Skin epidermis (tissue), 12 donors: ENCODE results near the gene TSPEAR.
"Not testable (repeated sequence)": the region's sequence is repeated elsewhere in the genome, so short reads cannot be mapped to it uniquely, and the experiment has no call there.

ENCODE experiments used
- H3K27ac ChIP-seq, 21 experiments: fragments of 200-600 bp; sonication (generic) in 11 of 21; one replicate each; pipeline ENCODE4 v1.5.0; 2020; ENCODE audit warnings: mild to moderate bottlenecking in 3 of 21, inconsistent platforms in 2 of 21, moderate library complexity in 2 of 21
- H3K4me3 ChIP-seq, 7 experiments: fragments of 200-600 bp; sonication (generic) in 2 of 7; one replicate each; pipeline ENCODE4 v1.5.0; 2020; ENCODE audit warnings: inconsistent platforms in 2 of 7, mild to moderate bottlenecking in 2 of 7, moderate library complexity in 1 of 7

Gene TSPEAR

GRCh38 chr21:44599264-44600029 is 111.9 kb downstream of the TSPEAR start:
- no peak overlapping the region for H3K27ac ChIP-seq
- no peak overlapping the region for H3K4me3 ChIP-seq

- no peak overlapping the region for H3K27ac ChIP-seq
- no peak overlapping the region for H3K4me3 ChIP-seq
These were observed 113.3 kb downstream of the TSPEAR start for GRCh38 chr21:44598061-44598460.

- Histone ChIP-seq H3K27ac (no peak overlapping the region), H3K4me3 (no peak overlapping the region)
These were observed 115.2 kb downstream of the TSPEAR start for GRCh38 chr21:44596068-44596725.

GRCh38 chr21:44595524-44595923 is 115.8 kb downstream of the TSPEAR start:
- Histone ChIP-seq H3K4me3 (no peak overlapping the region), H3K27ac (no peak overlapping the region)

- Histone ChIP-seq H3K27ac (no peak overlapping the region), H3K4me3 (no peak overlapping the region)
These were observed 116.9 kb downstream of the TSPEAR start for GRCh38 chr21:44594406-44594916.

- Histone ChIP-seq H3K4me3 (no peak overlapping the region), H3K27ac (no peak overlapping the region)
These were observed 117.6 kb downstream of the TSPEAR start for GRCh38 chr21:44593598-44594405.

GRCh38 chr21:44592446-44593311 is 118.7 kb downstream of the TSPEAR start, which contains the start of gene KRTAP10-6:
Gene KRTAP10-6, minus strand, starts transcription at chr21:44592505. Its CDS starts 21 bp downstream, at chr21:44592484.
- no peak within 1 kb of the TSS for H3K4me3 ChIP-seq
- H3K27ac ChIP-seq: no peak within 1 kb of the TSS

- not testable (repeated sequence) for H3K4me3 ChIP-seq, H3K27ac ChIP-seq
These were observed 119.6 kb downstream of the TSPEAR start for GRCh38 chr21:44591801-44592130.

GRCh38 chr21:44590897-44591800 is 120.2 kb downstream of the TSPEAR start:
- not testable (repeated sequence) for H3K27ac ChIP-seq, H3K4me3 ChIP-seq

- H3K4me3 ChIP-seq: no peak overlapping the region
These were observed 121.1 kb downstream of the TSPEAR start for GRCh38 chr21:44590311-44590721.

GRCh38 chr21:44589586-44590305 is 121.6 kb downstream of the TSPEAR start:
- no peak overlapping the region for H3K4me3 ChIP-seq
- no peak overlapping the region for H3K27ac ChIP-seq

More at GRCh38 chr21:44590311-44590721, 121.1 kb downstream of the TSPEAR start:
- H3K27ac ChIP-seq: no peak overlapping the region

- Histone ChIP-seq H3K27ac (no peak overlapping the region), H3K4me3 (no peak overlapping the region)
These were observed 122.3 kb downstream of the TSPEAR start for GRCh38 chr21:44589094-44589493.

GRCh38 chr21:44585892-44586291 is 125.5 kb downstream of the TSPEAR start:
- Histone ChIP-seq H3K4me3 (no peak overlapping the region), H3K27ac (no peak overlapping the region)

GRCh38 chr21:44583800-44584147 is 127.6 kb downstream of the TSPEAR start:
- no peak overlapping the region for H3K4me3 ChIP-seq

GRCh38 chr21:44583089-44583799 is 128.1 kb downstream of the TSPEAR start:
- Histone ChIP-seq H3K27ac (no peak overlapping the region), H3K4me3 (no peak overlapping the region)

More at GRCh38 chr21:44583800-44584147, 127.6 kb downstream of the TSPEAR start:
- no peak overlapping the region for H3K27ac ChIP-seq

GRCh38 chr21:44582055-44582454 is 129.3 kb downstream of the TSPEAR start:
- H3K27ac ChIP-seq: no peak overlapping the region
- no peak overlapping the region for H3K4me3 ChIP-seq

- Histone ChIP-seq H3K27ac (no peak overlapping the region), H3K4me3 (no peak overlapping the region)
These were observed 130.2 kb downstream of the TSPEAR start for GRCh38 chr21:44581158-44581557.
